GM19239 (cell line): ENCODE measurements around the gene KLK2.

Experiments
- DNase-seq: peaks from one replicate; pipeline ENCODE4 v3.0.0; 2011; ENCODE audit warnings: low spot score; ENCODE audit not compliant: insufficient read length
- FAIRE-seq: peaks from 2 replicates; lab custom pipeline; 2011; peaks lifted over from hg19 to GRCh38; lab: Jason Lieb, UNC

Gene KLK2

GRCh38 chr19:50844296-50844935 is 28.8 kb upstream of the KLK2 start:
- DNase-seq (no peak), FAIRE-seq (no peak)

- FAIRE-seq (no peak), DNase-seq (no peak)
These were observed 22.5 kb upstream of the KLK2 start for GRCh38 chr19:50850738-50851137.

DNA sequence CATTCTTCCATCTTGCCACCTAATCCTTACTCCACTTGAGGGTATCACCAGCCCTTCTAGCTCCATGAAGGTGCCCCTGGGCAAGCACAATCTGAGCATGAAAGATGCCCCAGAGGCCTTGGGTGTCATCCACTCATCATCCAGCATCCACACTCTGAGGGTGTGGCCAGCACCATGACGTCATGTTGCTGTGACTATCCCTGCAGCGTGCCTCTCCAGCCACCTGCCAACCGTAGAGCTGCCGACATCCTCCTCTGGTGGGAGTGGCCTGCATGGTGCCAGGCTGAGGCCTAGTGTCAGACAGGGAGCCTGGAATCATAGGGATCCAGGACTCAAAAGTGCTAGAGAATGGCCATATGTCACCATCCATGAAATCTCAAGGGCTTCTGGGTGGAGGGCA is 21.6 kb upstream of the KLK2 start:
- FAIRE-seq (no peak), DNase-seq (no peak)

GRCh38 chr19:50854636-50855410 is 18.4 kb upstream of the KLK2 start, which contains the start of gene KLK3:
Gene KLK3, plus strand, starts transcription at chr19:50854915. Its CDS starts 41 bp downstream, at chr19:50854956.
- DNase-seq (no peak), FAIRE-seq (no peak)

DNA sequence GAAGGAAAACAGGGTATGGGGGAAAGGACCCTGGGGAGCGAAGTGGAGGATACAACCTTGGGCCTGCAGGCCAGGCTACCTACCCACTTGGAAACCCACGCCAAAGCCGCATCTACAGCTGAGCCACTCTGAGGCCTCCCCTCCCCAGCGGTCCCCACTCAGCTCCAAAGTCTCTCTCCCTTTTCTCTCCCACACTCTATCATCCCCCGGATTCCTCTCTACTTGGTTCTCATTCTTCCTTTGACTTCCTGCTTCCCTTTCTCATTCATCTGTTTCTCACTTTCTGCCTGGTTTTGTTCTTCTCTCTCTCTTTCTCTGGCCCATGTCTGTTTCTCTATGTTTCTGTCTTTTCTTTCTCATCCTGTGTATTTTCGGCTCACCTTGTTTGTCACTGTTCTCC is 15.9 kb upstream of the KLK2 start:
- DNase-seq (no peak), FAIRE-seq (no peak)

DNA sequence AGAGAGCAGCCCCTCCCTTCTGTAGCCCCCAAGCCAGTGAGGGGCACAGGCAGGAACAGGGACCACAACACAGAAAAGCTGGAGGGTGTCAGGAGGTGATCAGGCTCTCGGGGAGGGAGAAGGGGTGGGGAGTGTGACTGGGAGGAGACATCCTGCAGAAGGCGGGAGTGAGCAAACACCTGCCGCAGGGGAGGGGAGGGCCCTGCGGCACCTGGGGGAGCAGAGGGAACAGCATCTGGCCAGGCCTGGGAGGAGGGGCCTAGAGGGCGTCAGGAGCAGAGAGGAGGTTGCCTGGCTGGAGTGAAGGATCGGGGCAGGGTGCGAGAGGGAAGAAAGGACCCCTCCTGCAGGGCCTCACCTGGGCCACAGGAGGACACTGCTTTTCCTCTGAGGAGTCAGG is 14.4 kb upstream of the KLK2 start:
- no peak for FAIRE-seq
- DNase-seq = no peak

- DNase-seq = no peak
These were observed 13.4 kb upstream of the KLK2 start for GRCh38 chr19:50859849-50860248.

GRCh38 chr19:50861010-50861409 is 12.2 kb upstream of the KLK2 start:
- no peak for FAIRE-seq
- DNase-seq = no peak

More at GRCh38 chr19:50859849-50860248, 13.4 kb upstream of the KLK2 start:
- FAIRE-seq = no peak

- DNase-seq (no peak), FAIRE-seq (no peak)
These were observed 11.5 kb upstream of the KLK2 start for GRCh38 chr19:50861496-50862286.

DNA sequence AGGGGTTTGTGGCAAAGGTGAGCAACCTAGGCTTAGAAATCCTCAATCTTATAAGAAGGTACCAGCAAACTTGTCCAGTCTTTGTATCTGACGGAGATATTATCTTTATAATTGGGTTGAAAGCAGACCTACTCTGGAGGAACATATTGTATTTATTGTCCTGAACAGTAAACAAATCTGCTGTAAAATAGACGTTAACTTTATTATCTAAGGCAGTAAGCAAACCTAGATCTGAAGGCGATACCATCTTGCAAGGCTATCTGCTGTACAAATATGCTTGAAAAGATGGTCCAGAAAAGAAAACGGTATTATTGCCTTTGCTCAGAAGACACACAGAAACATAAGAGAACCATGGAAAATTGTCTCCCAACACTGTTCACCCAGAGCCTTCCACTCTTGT is 3.8 kb upstream of the KLK2 start:
- no peak for FAIRE-seq
- DNase-seq = no peak

GRCh38 chr19:50870417-50871089 is 2.7 kb upstream of the KLK2 start:
- FAIRE-seq (no peak), DNase-seq (no peak)

GRCh38 chr19:50874211-50874610 is 972 bp downstream of the KLK2 start:
- DNase-seq (no peak), FAIRE-seq (no peak)

- DNase-seq (peak; percentile 46), FAIRE-seq (peak; percentile 79)
These were observed 2.7 kb downstream of the KLK2 start for GRCh38 chr19:50875795-50876422.

GRCh38 chr19:50876456-50876855 is 3.2 kb downstream of the KLK2 start:
- FAIRE-seq = no peak
- no peak for DNase-seq

DNA sequence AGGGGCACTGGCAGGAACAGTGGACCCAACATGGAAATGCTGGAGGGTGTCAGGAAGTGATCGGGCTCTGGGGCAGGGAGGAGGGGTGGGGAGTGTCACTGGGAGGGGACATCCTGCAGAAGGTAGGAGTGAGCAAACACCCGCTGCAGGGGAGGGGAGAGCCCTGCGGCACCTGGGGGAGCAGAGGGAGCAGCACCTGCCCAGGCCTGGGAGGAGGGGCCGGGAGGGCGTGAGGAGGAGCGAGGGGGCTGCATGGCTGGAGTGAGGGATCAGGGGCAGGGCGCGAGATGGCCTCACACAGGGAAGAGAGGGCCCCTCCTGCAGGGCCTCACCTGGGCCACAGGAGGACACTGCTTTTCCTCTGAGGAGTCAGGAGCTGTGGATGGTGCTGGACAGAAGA is 4.1 kb downstream of the KLK2 start:
- no peak for DNase-seq
- no peak for FAIRE-seq

DNA sequence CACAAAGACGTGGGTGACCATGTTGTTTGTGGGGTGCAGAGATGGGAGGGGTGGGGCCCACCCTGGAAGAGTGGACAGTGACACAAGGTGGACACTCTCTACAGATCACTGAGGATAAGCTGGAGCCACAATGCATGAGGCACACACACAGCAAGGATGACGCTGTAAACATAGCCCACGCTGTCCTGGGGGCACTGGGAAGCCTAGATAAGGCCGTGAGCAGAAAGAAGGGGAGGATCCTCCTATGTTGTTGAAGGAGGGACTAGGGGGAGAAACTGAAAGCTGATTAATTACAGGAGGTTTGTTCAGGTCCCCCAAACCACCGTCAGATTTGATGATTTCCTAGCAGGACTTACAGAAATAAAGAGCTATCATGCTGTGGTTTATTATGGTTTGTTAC is 5.6 kb downstream of the KLK2 start:
- no peak for FAIRE-seq

DNA sequence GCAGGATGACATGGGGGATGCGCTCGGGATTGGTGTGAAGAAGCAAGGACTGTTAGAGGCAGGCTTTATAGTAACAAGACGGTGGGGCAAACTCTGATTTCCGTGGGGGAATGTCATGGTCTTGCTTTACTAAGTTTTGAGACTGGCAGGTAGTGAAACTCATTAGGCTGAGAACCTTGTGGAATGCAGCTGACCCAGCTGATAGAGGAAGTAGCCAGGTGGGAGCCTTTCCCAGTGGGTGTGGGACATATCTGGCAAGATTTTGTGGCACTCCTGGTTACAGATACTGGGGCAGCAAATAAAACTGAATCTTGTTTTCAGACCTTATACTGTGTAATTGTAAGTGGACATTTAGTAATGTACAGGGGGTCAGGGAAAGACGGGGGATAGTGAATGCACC is 7.0 kb downstream of the KLK2 start:
- DNase-seq (no peak), FAIRE-seq (no peak)

More for the DNA sequence above, 5.6 kb downstream of the KLK2 start:
- DNase-seq = no peak

DNA sequence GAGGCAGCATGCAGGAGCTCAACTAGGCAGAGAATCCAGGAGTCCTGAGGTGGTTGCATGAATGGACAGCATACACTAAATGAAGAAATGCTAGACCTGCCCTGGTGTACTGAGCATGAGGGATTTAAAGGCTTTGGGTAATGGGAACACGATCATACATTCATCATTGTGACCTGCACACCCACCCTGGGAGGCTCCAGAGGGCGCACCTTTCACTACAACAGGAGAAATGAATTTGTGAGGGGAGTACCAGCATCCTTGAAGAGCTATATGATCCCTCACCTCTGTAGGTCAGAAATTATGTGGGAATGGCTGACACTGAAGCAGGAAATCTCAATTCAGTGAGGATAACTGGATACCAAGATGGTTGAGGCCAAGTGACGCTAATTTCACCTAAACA is 8.9 kb downstream of the KLK2 start:
- DNase-seq (no peak), FAIRE-seq (no peak)

DNA sequence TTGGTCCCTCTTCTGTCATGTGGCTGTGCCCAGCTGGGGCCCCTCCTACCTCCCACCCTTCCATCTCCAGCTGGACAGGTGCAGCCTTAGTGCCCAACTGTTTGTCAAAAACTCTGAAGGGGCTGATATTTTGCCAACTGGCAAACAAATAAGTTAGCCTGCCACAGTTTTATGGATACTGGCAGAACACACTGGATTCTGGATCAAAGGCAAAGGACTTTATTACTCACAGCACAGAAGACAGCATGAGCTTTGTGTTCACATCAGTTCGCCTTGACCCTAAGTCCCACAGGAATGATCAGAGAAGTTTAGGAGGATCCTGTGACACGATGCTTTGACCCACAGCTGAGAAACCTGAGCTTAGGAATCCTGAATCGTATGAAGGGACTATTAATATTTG is 16.4 kb downstream of the KLK2 start:
- FAIRE-seq (no peak), DNase-seq (no peak)
